GM21526 (cell line): ENCODE measurements around the gene COP1.
"Not testable (repeated sequence)": the region's sequence is repeated elsewhere in the genome, so short reads cannot be mapped to it uniquely, and the experiment has no call there.

ENCODE experiments used
- ATAC-seq: cut with Tn5 transposase; IDR thresholded peaks from one replicate; pipeline ENCODE4 v1.9.1; 2021; ENCODE audit warnings: moderate library complexity; ENCODE audit not compliant: unreplicated experiment, low FRiP score

Gene COP1

GRCh38 chr1:176206961-176207902 lies at the start of gene COP1:
Gene COP1 (minus strand): TSS chr1:176207286. CDS start chr1:176206978, 308 bp downstream.
- ATAC-seq = peak; percentile 89

GRCh38 chr1:176252191-176252590 lies 45.1 kb upstream of the COP1 start:
- no peak for ATAC-seq

- no peak for ATAC-seq
Observed at GRCh38 chr1:176244851-176245250, 37.8 kb upstream of the COP1 start.

GRCh38 chr1:176243746-176244145 lies 36.7 kb upstream of the COP1 start:
- ATAC-seq = no peak

GRCh38 chr1:176241385-176242015 lies 34.4 kb upstream of the COP1 start:
- no peak for ATAC-seq

GRCh38 chr1:176233657-176234056 lies 26.6 kb upstream of the COP1 start:
- not testable (repeated sequence) for ATAC-seq

- ATAC-seq = no peak
Observed at GRCh38 chr1:176227579-176227978, 20.5 kb upstream of the COP1 start.

GRCh38 chr1:176225911-176226310 lies 18.8 kb upstream of the COP1 start:
- ATAC-seq = no peak

GRCh38 chr1:176225479-176225875 lies 18.4 kb upstream of the COP1 start:
- ATAC-seq = no peak

- ATAC-seq = no peak
Observed at GRCh38 chr1:176222196-176222595, 15.1 kb upstream of the COP1 start.

GRCh38 chr1:176220100-176220689 lies 13.1 kb upstream of the COP1 start:
- no peak for ATAC-seq

GRCh38 chr1:176217461-176218099 lies 10.5 kb upstream of the COP1 start:
- no peak for ATAC-seq

GRCh38 chr1:176216031-176216430 lies 8.9 kb upstream of the COP1 start:
- ATAC-seq = no peak

GRCh38 chr1:176211396-176212165 lies 4.5 kb upstream of the COP1 start:
- ATAC-seq = no peak

- ATAC-seq = no peak
Observed at GRCh38 chr1:176208034-176208433, 948 bp upstream of the COP1 start.

GRCh38 chr1:176206006-176206960 lies 803 bp downstream of the COP1 start:
- peak; percentile 17 for ATAC-seq

GRCh38 chr1:176205332-176205914 lies 1.7 kb downstream of the COP1 start:
- ATAC-seq = no peak

- not testable (repeated sequence) for ATAC-seq
Observed at GRCh38 chr1:176204655-176205054, 2.4 kb downstream of the COP1 start.

- ATAC-seq = no peak
Observed at GRCh38 chr1:176203735-176204134, 3.4 kb downstream of the COP1 start.
